DND-41 (cell line): ENCODE measurements around the gene ANKRD55.

Source experiments
- CTCF ChIP-seq: IDR thresholded peaks from 2 replicates; pipeline ENCODE4 v1.5.1; 2012; ENCODE audit warnings: borderline replicate concordance, low read length, moderate library complexity, mild to moderate bottlenecking; ENCODE audit not compliant: poor library complexity, severe bottlenecking; ENCODE audit errors: extremely low read depth
- EZH2 ChIP-seq: IDR thresholded peaks from 3 replicates; pipeline ENCODE4 v1.6.1; 2012; ENCODE audit warnings: borderline replicate concordance, low read depth, mild to moderate bottlenecking, moderate library complexity, low read length, inconsistent platforms; ENCODE audit not compliant: severe bottlenecking

- TF ChIP-seq EZH2 (no peak), CTCF (no peak)
Observed at GRCh38 chr5:56169949-56170348, 63.2 kb downstream of the ANKRD55 start.
